ENCODE results near the gene ZNF619.

Gene ZNF619

DNA sequence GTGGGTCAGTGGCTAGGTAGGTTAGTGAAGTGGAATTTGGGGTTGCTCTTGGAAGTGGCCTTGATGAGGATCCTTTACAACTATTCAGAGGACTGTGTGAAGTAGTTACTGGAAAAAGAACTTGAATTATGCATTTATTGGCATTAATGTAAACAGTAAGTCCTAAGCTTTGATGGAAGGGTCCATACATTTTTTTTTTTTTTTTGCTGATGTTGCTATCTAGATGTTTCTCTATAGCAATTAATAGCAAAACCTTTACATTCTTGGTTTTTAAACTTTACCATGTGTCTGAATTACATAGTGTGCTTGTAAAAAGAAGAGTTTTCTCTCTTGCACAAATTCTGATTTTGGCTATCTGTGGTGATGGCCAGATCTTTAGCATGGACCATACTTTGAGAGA, 57.4 kb downstream of the ZNF619 start:
- no peak for DNase-seq (ENCODE audit: low spot score)

All from activated CD4-positive, alpha-beta T cell treated with anti-CD3 and anti-CD28 coated beads, Interleukin-2, Interleukin-4, amounts not matched to agents 100 ng/mL and 50 ng/mL, durations not matched to agents 16 hours and 8 hours (primary cell).